ENCODE measurements around the gene TELO2.

GRCh38 chr16:1510272-1510671 lies 17.1 kb downstream of the TELO2 start:
- TF ChIP-seq REST (IDR thresholded peaks at IDR 0.05; ENCODE audit: insufficient read depth in 1 of 2, low read depth in 2 of 2, low read length in 1 of 2) (no peak), CTCF (IDR thresholded peaks at IDR 0.05) (no peak), POLR2AphosphoS5 (IDR thresholded peaks at IDR 0.05; ENCODE audit: low read depth, low read length) (no peak; the same call in 1 of the 2 replicates), SIN3A (IDR thresholded peaks at IDR 0.05; ENCODE audit: borderline replicate concordance, insufficient read depth, low read depth, low read length) (no peak)
